Measurements from ENCODE around the gene GCK.

The GCK gene

DNA sequence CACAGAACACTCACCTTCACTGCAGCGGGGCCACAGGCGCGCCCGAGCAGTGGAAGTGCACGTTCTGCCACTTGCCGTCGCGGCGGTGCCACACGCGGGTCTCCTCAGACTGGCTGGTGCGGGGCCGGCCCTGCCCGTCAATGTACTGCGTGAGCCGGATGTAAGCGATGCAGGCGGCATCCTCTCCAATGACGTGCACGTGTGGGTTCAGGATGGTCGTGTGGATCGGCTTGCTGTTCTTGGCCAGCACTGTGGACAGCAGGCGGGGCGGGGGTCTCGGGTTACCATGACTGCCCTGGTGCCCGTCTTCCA lies 30.8 kb upstream of the GCK start:
- no peak for DNase-seq (ENCODE audit: extremely low spot score)

DNA sequence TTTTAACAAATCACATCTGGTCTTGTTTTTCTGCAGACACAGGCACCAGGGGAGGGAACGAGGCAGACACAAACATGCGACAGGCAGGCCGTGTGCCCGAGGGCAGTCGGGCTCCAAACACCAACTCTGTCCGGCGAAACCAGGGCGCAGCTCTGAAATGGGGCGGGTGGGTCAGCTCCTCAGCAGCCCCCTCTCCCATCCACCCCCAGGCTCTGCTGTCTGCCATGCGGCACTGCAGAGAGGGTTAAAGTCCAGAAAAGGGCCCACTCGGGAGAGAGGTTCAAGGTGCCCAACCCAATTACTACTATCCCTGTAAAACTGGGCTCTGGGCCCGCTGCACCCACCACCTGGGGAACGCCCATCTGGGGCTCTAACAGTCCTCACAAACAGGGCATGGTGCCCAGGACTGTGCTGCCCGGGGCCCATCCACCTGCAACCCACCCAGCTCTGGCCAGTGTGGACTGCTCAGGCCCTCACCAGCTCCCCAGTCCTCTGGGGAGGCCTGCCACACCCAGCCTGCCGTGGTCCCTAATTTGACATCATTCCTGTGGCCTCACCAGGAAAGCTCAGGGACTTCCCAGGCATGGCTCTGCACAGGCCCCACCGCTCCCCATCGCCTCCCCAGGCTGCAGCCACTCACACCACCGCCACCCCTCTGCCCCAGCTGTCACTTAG lies 30.3 kb upstream of the GCK start:
- POLR2A ChIA-PET = no interaction called here
- no peak for DNase-seq (ENCODE audit: extremely low spot score)
- TF ChIP-seq L3MBTL2 (conservative IDR thresholded peaks at IDR 0.05) (no peak), FOXA1 (IDR thresholded peaks at IDR 0.05) (no peak), ARNT (IDR thresholded peaks at IDR 0.05) (no peak), FOXM1 (IDR thresholded peaks at IDR 0.05; ENCODE audit: borderline replicate concordance) (no peak), NFRKB (IDR thresholded peaks at IDR 0.05) (no peak), ZNF384 (IDR thresholded peaks at IDR 0.05) (no peak), HDGF (IDR thresholded peaks at IDR 0.05; ENCODE audit: borderline replicate concordance) (no peak), CTBP1 (IDR thresholded peaks at IDR 0.05; ENCODE audit: borderline replicate concordance) (no peak), SP1 (IDR thresholded peaks at IDR 0.05) (no peak), TARDBP (IDR thresholded peaks at IDR 0.05) (no peak)
- CTCF ChIA-PET = no interaction called here

More for the DNA sequence above, 30.8 kb upstream of the GCK start:
- TF ChIP-seq ZNF384 (IDR thresholded peaks at IDR 0.05) (no peak), SP1 (IDR thresholded peaks at IDR 0.05) (no peak), FOXA1 (IDR thresholded peaks at IDR 0.05) (no peak), FOXM1 (IDR thresholded peaks at IDR 0.05; ENCODE audit: borderline replicate concordance) (no peak), FOXK2 (IDR thresholded peaks at IDR 0.05) (no peak), TARDBP (IDR thresholded peaks at IDR 0.05) (no peak), BHLHE40 (IDR thresholded peaks at IDR 0.05; ENCODE audit: borderline replicate concordance) (no peak), HDGF (IDR thresholded peaks at IDR 0.05; ENCODE audit: borderline replicate concordance) (no peak), SUZ12 (IDR thresholded peaks at IDR 0.05) (no peak), PKNOX1 (IDR thresholded peaks at IDR 0.05) (no peak), LEF1 (IDR thresholded peaks at IDR 0.05; ENCODE audit: borderline replicate concordance) (no peak)
- CTCF ChIA-PET = no interaction called here
- POLR2A ChIA-PET = no interaction called here

DNA sequence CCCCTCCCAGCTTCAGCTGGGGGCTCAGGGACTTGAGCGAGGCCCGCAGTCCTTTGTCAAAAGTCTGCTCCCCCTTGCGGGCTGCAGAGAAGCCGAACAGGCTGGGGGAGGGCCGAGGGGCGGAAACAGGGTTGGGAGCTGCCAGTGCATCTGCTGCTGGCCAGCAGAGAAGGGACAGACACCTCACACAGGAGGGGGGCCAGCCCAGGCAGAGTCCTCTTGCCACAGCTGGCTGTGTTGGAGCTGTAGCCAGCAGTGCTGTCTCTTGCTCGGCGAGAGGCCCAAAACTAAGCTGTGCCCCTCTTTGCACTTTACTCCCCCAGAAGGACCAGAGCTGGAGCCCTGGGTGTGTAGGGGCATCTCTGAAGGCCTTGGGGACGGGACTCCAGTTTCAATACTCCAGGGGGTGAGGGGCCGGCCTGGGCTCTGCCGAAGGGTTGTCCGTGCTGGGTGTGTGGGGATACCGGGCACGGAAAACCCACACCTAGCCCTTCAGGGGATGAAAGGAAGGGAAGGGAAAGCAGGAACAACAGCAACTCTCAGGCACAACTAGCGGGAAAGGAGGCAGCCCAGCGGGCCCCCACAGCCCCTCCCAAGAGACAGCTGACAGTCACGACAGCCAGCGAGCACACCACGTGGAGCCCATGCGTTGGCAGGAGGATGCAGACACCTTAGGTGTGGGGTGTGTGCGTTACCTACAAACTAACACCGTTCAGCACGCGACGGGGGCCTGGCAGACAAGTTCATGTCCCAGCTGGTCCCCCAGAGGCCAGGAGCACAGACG lies 29.4 kb upstream of the GCK start:
- ChIA-PET POLR2A (no interaction called here), CTCF (no interaction called here)
- no peak for DNase-seq (ENCODE audit: extremely low spot score)
- no peak for TF ChIP-seq ARNT (IDR thresholded peaks at IDR 0.05)
- TF ChIP-seq ELF4 (IDR thresholded peaks at IDR 0.05) = no peak

GRCh38 chr7:44217852-44218402 lies 28.7 kb upstream of the GCK start:
- POLR2A ChIA-PET = no interaction called here
- no peak for DNase-seq (ENCODE audit: extremely low spot score)
- CTCF ChIA-PET = no interaction called here
- no peak for TF ChIP-seq CTBP1 (IDR thresholded peaks at IDR 0.05; ENCODE audit: borderline replicate concordance)
- no peak for TF ChIP-seq L3MBTL2 (conservative IDR thresholded peaks at IDR 0.05)
- TF ChIP-seq ARNT (IDR thresholded peaks at IDR 0.05) = no peak
- TF ChIP-seq SP1 (IDR thresholded peaks at IDR 0.05) = no peak
- TF ChIP-seq FOXA1 (IDR thresholded peaks at IDR 0.05) = no peak
- no peak for TF ChIP-seq ZNF384 (IDR thresholded peaks at IDR 0.05)
- TF ChIP-seq SUZ12 (IDR thresholded peaks at IDR 0.05) = no peak
- no peak for TF ChIP-seq TARDBP (IDR thresholded peaks at IDR 0.05)
- TF ChIP-seq HDGF (IDR thresholded peaks at IDR 0.05; ENCODE audit: borderline replicate concordance) = no peak

GRCh38 chr7:44217223-44217714 lies 28.0 kb upstream of the GCK start:
- CTCF ChIA-PET = no interaction called here
- TF ChIP-seq TARDBP (IDR thresholded peaks at IDR 0.05) (no peak), NFRKB (IDR thresholded peaks at IDR 0.05) (no peak), ZNF384 (IDR thresholded peaks at IDR 0.05) (no peak)
- POLR2A ChIA-PET = no interaction called here
- DNase-seq (ENCODE audit: extremely low spot score) = no peak

GRCh38 chr7:44216521-44217222 lies 27.4 kb upstream of the GCK start:
- ChIA-PET POLR2A (interaction anchor here (1.1 kb wide), 1 partner anchor 15 kb away, joined by 3 read pairs; no protein-coding TSS in a partner anchor), CTCF (no interaction called here)
- TF ChIP-seq FOXM1 (IDR thresholded peaks at IDR 0.05; ENCODE audit: borderline replicate concordance) (no peak), L3MBTL2 (conservative IDR thresholded peaks at IDR 0.05) (no peak), FOXK2 (IDR thresholded peaks at IDR 0.05) (no peak), NFRKB (IDR thresholded peaks at IDR 0.05) (no peak), TARDBP (IDR thresholded peaks at IDR 0.05) (no peak), ELF4 (IDR thresholded peaks at IDR 0.05) (no peak), BHLHE40 (IDR thresholded peaks at IDR 0.05; ENCODE audit: borderline replicate concordance) (no peak), ZNF384 (IDR thresholded peaks at IDR 0.05) (no peak), SP1 (IDR thresholded peaks at IDR 0.05) (no peak), HDGF (IDR thresholded peaks at IDR 0.05; ENCODE audit: borderline replicate concordance) (no peak), ARNT (IDR thresholded peaks at IDR 0.05) (no peak), PKNOX1 (IDR thresholded peaks at IDR 0.05) (no peak), FOXA1 (IDR thresholded peaks at IDR 0.05) (no peak), LEF1 (IDR thresholded peaks at IDR 0.05; ENCODE audit: borderline replicate concordance) (no peak), SUZ12 (IDR thresholded peaks at IDR 0.05) (no peak), CTBP1 (IDR thresholded peaks at IDR 0.05; ENCODE audit: borderline replicate concordance) (no peak)
- no peak for DNase-seq (ENCODE audit: extremely low spot score)
